WERI-Rb-1 (cell line): Measurements from ENCODE around the gene PCSK6.

Experiments used
- DNase-seq: peaks from one replicate; pipeline ENCODE4 v3.0.0-alpha.2; 2020
- H3K27ac ChIP-seq: fragments of 250-450 bp; sonication (Bioruptor Pico); 2 replicates; pipeline ENCODE4 v1.5.1; 2020; ENCODE audit warnings: mild to moderate bottlenecking, moderate library complexity
- H3K27me3 ChIP-seq: fragments of 250-450 bp; sonication (Bioruptor Pico); 2 replicates; pipeline ENCODE4 v1.5.1; 2021; ENCODE audit warnings: mild to moderate bottlenecking, low read depth, moderate library complexity; ENCODE audit not compliant: insufficient read depth, severe bottlenecking
- H3K36me3 ChIP-seq: fragments of 250-450 bp; sonication (Bioruptor Pico); 2 replicates; pipeline ENCODE4 v1.5.1; 2020; ENCODE audit warnings: mild to moderate bottlenecking, moderate library complexity
- H3K4me3 ChIP-seq: 2 replicates; pipeline ENCODE4 v1.5.1; 2011; ENCODE audit warnings: low read depth, mild to moderate bottlenecking, control low read depth, low read length
- H3K9me3 ChIP-seq: fragments of 250-450 bp; sonication (Bioruptor Pico); 2 replicates; pipeline ENCODE4 v1.5.1; 2021; ENCODE audit warnings: mild to moderate bottlenecking, moderate library complexity; ENCODE audit not compliant: severe bottlenecking
- CTCF ChIP-seq: IDR thresholded peaks from 2 replicates; pipeline ENCODE4 v1.5.1; 2011; ENCODE audit warnings: low read depth, mild to moderate bottlenecking, control low read depth, inconsistent platforms, low read length

PCSK6 gene

GRCh38 chr15:101275018-101275417, 214.5 kb downstream of the PCSK6 start:
- no peak for DNase-seq
- H3K36me3 ChIP-seq = peaks cover 58% of the 10 kb centered on the region
- no peaks in the 10 kb centered on the region for H3K9me3 ChIP-seq
- H3K27ac ChIP-seq = no peak overlapping the region
- H3K27me3 ChIP-seq = no peaks in the 10 kb centered on the region
- TF ChIP-seq CTCF = no peak
- H3K4me3 ChIP-seq = no peak overlapping the region

GRCh38 chr15:101273534-101273933, 216.0 kb downstream of the PCSK6 start:
- no peaks in the 10 kb centered on the region for H3K27me3 ChIP-seq
- H3K9me3 ChIP-seq = no peaks in the 10 kb centered on the region
- TF ChIP-seq CTCF = no peak
- no peak overlapping the region for H3K4me3 ChIP-seq
- H3K36me3 ChIP-seq = peaks cover 57% of the 10 kb centered on the region
- H3K27ac ChIP-seq = no peak overlapping the region
- DNase-seq = no peak

GRCh38 chr15:101272584-101272983, 216.9 kb downstream of the PCSK6 start:
- peaks cover 57% of the 10 kb centered on the region for H3K36me3 ChIP-seq
- no peak overlapping the region for H3K4me3 ChIP-seq
- H3K27ac ChIP-seq = no peak overlapping the region
- DNase-seq = no peak
- no peaks in the 10 kb centered on the region for H3K27me3 ChIP-seq
- no peaks in the 10 kb centered on the region for H3K9me3 ChIP-seq
- no peak for TF ChIP-seq CTCF

- Histone ChIP-seq H3K27me3 (no peaks in the 10 kb centered on the region), H3K36me3 (peaks cover 49% of the 10 kb centered on the region), H3K4me3 (no peak overlapping the region), H3K27ac (no peak overlapping the region), H3K9me3 (no peaks in the 10 kb centered on the region)
- peak; percentile 73 for TF ChIP-seq CTCF
- no peak for DNase-seq
Measured at GRCh38 chr15:101269479-101270223, 219.9 kb downstream of the PCSK6 start.

GRCh38 chr15:101267320-101268104, 222.0 kb downstream of the PCSK6 start:
- no peak for TF ChIP-seq CTCF
- DNase-seq = no peak
- peaks cover 30% of the 10 kb centered on the region for H3K36me3 ChIP-seq
- no peak overlapping the region for H3K4me3 ChIP-seq
- H3K9me3 ChIP-seq = no peaks in the 10 kb centered on the region
- H3K27me3 ChIP-seq = no peaks in the 10 kb centered on the region
- H3K27ac ChIP-seq = no peak overlapping the region
